H1 (cell line): ENCODE measurements around the gene BZW2. TPM values are rescaled to one million over a fixed set of nuclear protein-coding genes. Genes with fewer than 3 reads are reported as not detected.
A peak's percentile ranks its signal among the peaks of the same experiment; 100 is the strongest.

Experiments used
- ASH2L ChIP-seq: fragments of 200-600, 300-600 bp; sonication (generic); IDR thresholded peaks from one replicate; pipeline ENCODE4 v1.7.1; 2017; ENCODE audit warnings: low read length
- CBX5 ChIP-seq: fragments of 300-800, 300-1000 bp; sonication (generic); IDR thresholded peaks from 2 replicates; pipeline ENCODE4 v1.7.1; 2016; ENCODE audit warnings: antibody characterized with exemption, low read length, low read depth
- CBX8 ChIP-seq: fragments of 300-800, 300-1000 bp; sonication (generic); IDR thresholded peaks from 2 replicates; pipeline ENCODE4 v1.7.1; 2016; ENCODE audit warnings: low read depth, low read length, borderline replicate concordance
- CEBPB ChIP-seq: IDR thresholded peaks from 2 replicates; pipeline ENCODE4 v1.6.1; 2012; ENCODE audit warnings: low read depth, low read length
- CHD1 ChIP-seq: IDR thresholded peaks from 2 replicates; pipeline ENCODE4 v1.6.1; 2012; ENCODE audit warnings: low read depth, low read length, improper control_type of control experiment
- CTBP2 ChIP-seq: IDR thresholded peaks from 2 replicates; pipeline ENCODE4 v1.7.0; 2011; ENCODE audit warnings: borderline replicate concordance, mild to moderate bottlenecking, moderate library complexity, mixed read lengths, low read length; ENCODE audit not compliant: insufficient read depth, insufficient read length
- EP300 ChIP-seq, 2 experiments: IDR thresholded peaks; 1 replicate in 1 of 2; 2 replicates in 1 of 2; pipeline ENCODE4 v1.6.1; 2011 to 2012; ENCODE audit warnings: low read depth in 2 of 2, low read length in 2 of 2, mild to moderate bottlenecking in 2 of 2, borderline replicate concordance in 1 of 2, inconsistent platforms in 1 of 2, moderate library complexity in 1 of 2
- GTF2F1 ChIP-seq: IDR thresholded peaks from 2 replicates; pipeline ENCODE4 v1.6.1; 2012; ENCODE audit warnings: low read depth, low read length, improper control_type of control experiment, borderline replicate concordance
- KDM1A ChIP-seq: fragments of 200-600, 300-600 bp; sonication (generic); IDR thresholded peaks from 2 replicates; pipeline ENCODE4 v1.7.1; 2016; ENCODE audit warnings: mild to moderate bottlenecking, low read length, borderline replicate concordance
- MAX ChIP-seq: IDR thresholded peaks from 2 replicates; pipeline ENCODE4 v1.6.1; 2012; ENCODE audit warnings: inconsistent platforms
- NANOG ChIP-seq: IDR thresholded peaks from 2 replicates; pipeline ENCODE4 v1.6.1; 2011; ENCODE audit warnings: low read length, low read depth, mild to moderate bottlenecking, inconsistent platforms; ENCODE audit not compliant: insufficient read depth, poor library complexity, severe bottlenecking
- PHF8 ChIP-seq: fragments of 200-600 bp; sonication (generic); conservative IDR thresholded peaks from 2 replicates; pipeline ENCODE4 v1.7.1; 2012; ENCODE audit warnings: low read depth, mild to moderate bottlenecking, inconsistent platforms, low read length, moderate library complexity
- POLR2AphosphoS5 ChIP-seq: IDR thresholded peaks from 2 replicates; pipeline ENCODE4 v1.6.1; 2011; ENCODE audit warnings: low read depth, low read length
- POU5F1 ChIP-seq: IDR thresholded peaks from 2 replicates; pipeline ENCODE4 v1.6.1; 2011; ENCODE audit warnings: low read depth, mild to moderate bottlenecking, low read length, moderate library complexity
- RNF2 ChIP-seq: fragments of 200-900, 300-1000 bp; sonication (generic); IDR thresholded peaks from 2 replicates; pipeline ENCODE4 v1.7.1; 2016; ENCODE audit warnings: borderline replicate concordance, low read depth, mild to moderate bottlenecking, antibody characterized with exemption, low read length; ENCODE audit not compliant: poor library complexity, severe bottlenecking; ENCODE audit errors: missing control alignments
- SAP30 ChIP-seq: fragments of 300-600 bp; sonication (generic); IDR thresholded peaks from 2 replicates; pipeline ENCODE4 v1.7.1; 2012; ENCODE audit warnings: low read length, moderate library complexity, mild to moderate bottlenecking, inconsistent platforms; ENCODE audit not compliant: insufficient read depth, insufficient replicate concordance
- SIRT6 ChIP-seq: IDR thresholded peaks from one replicate; pipeline ENCODE4 v1.7.1; 2012; ENCODE audit warnings: low read length, inconsistent platforms
- SIX5 ChIP-seq: IDR thresholded peaks from 2 replicates; pipeline ENCODE4 v1.6.1; 2011; ENCODE audit warnings: mild to moderate bottlenecking, low read depth, low read length
- SP4 ChIP-seq: IDR thresholded peaks from 2 replicates; pipeline ENCODE4 v1.6.1; 2012; ENCODE audit warnings: low read length, inconsistent platforms
- SRF ChIP-seq: IDR thresholded peaks from 2 replicates; pipeline ENCODE4 v1.6.1; 2011; ENCODE audit warnings: mild to moderate bottlenecking, low read depth, low read length, moderate library complexity
- SUZ12 ChIP-seq: fragments of 200-600 bp; sonication (generic); IDR thresholded peaks from 2 replicates; pipeline ENCODE4 v1.6.1; 2012; ENCODE audit warnings: mild to moderate bottlenecking, inconsistent platforms, low read length, moderate library complexity, mixed read lengths
- YY1 ChIP-seq: IDR thresholded peaks from 2 replicates; pipeline ENCODE4 v1.6.1; 2011; ENCODE audit warnings: low read depth, mild to moderate bottlenecking, low read length
- ZNF274 ChIP-seq: IDR thresholded peaks from 2 replicates; pipeline ENCODE4 v1.7.0; 2012; ENCODE audit warnings: low read length, borderline replicate concordance; ENCODE audit errors: extremely low read depth
- polyA plus RNA-seq, 7 experiments: library from polyadenylated mRNA; depleted of rRNA in 3 of 7; stranded (reverse) in 5 of 7; unstranded in 2 of 7; fragments of >200 nt in 5 of 7; fragments of 200-250 nt in 2 of 7; gene quantifications; 1 replicate in 5 of 7; 2 replicates in 1 of 7; 4 replicates in 1 of 7; pipeline versions ENCODE4 v1.2.1 to v1.2.3, GENCODE V29; 2011 to 2013; ENCODE audit warnings: missing spikeins in 2 of 7, mixed read lengths in 2 of 7
- total RNA-seq: library from RNA; stranded (reverse); fragmentation: NEBNext Ultra II Directional; extraction: Animal tissue kit (Norgen Biotek cat#: 25700); gene quantifications from 2 replicates; pipeline ENCODE4 v1.2.1, GENCODE V29; 2021

The BZW2 gene
- total and polyA plus RNA-seq, 2 of the 8 experiments (the other 6 are each of a cell fraction or from before 2014, with no cell fraction given) = 32.3 to 103 TPM

DNA sequence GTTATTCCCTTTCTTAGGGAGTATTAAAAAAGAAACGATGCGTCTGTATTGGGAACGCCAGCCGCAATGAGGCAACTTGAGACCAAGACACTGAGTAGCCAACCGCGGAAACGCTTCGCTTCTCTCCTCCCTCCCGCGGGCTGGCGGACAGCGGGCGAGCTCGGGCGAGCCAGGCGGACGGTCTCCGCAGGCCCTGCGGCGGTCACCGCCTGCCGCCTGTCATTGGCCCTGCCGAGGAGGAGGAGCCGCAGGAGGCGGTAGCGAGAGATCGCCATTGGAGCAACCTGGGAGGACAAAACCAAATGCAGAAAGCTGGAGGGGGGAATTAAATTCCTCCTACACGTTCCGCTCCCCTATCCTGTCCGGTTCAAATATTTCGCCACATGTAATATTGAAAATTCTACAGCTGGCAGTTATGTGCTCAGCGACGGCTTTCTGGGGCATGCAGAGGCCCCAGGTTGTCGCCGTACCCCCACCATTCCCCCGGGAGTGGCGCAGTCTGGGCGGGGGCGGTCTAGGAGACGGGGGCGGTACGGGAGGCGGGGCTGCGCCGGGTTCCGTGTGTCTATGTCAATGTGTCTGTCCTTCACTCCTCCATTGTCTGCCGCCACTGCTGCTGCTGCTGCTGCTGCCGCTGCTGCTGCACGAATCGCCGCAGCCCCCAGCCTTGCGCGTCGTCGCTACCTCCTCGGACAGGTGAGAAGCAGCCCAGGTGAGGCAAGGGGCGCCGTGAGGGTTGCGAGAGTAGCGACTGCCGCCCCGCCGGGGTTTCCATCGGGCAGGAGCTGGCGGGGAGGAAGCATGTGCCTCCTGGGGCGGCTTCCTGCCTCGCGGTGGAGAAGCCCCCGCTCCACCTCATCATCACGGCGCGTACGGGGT is at the start of gene BZW2, which contains the start of gene ANKMY2 (continued):
- TF ChIP-seq CTBP2 = no peak
- no peak for TF ChIP-seq NANOG
- peak in 1 of 2 experiments; percentile 100; a peak in 2 of 3 replicates for TF ChIP-seq EP300 (IDR thresholded peaks at IDR 0.05; ENCODE audit: borderline replicate concordance in 1 of 2, low read depth in 2 of 2, low read length in 2 of 2)
- peak; percentile 84 for TF ChIP-seq PHF8
- no peak for TF ChIP-seq ZNF274
- peak; percentile 97 for TF ChIP-seq POLR2AphosphoS5
- TF ChIP-seq SRF = no peak
- TF ChIP-seq POU5F1 = no peak
- peak; percentile 82 for TF ChIP-seq GTF2F1
- 0 out of 2 replicates have a peak, but pooled peaks have one; percentile 41 for TF ChIP-seq CEBPB
- no peak for TF ChIP-seq YY1
- TF ChIP-seq SUZ12 = no peak
- no peak for TF ChIP-seq RNF2
- no peak for TF ChIP-seq CBX8
- peak; percentile 92; the same call in 1 of the 2 replicates for TF ChIP-seq SP4
- TF ChIP-seq ASH2L = peak; percentile 86
- peak; percentile 77 for TF ChIP-seq MAX
- peak; percentile 99 for TF ChIP-seq CHD1
- peak; percentile 38 for TF ChIP-seq SIX5
- no peak for TF ChIP-seq KDM1A
- no peak for TF ChIP-seq SIRT6
- TF ChIP-seq CBX5 = no peak
- TF ChIP-seq SAP30 = no peak
